Bladder microvascular endothelial cell (primary cell): Measurements from ENCODE around the gene LRRC36. TPM values are rescaled to one million over a fixed set of nuclear protein-coding genes. Genes with fewer than 3 reads are reported as not detected.

Experiments used
- total RNA-seq: library from RNA; depleted of rRNA; stranded (reverse); fragments of >200 nt; gene quantifications from 2 replicates; pipeline ENCODE4 v1.2.3, GENCODE V29; 2014

The LRRC36 gene
- total RNA-seq, result under 0.01 and 0.38 TPM in 2 replicates

GRCh38 chr16:67326472-67327309 is at the start of gene LRRC36, which contains the start of gene KCTD19:
Gene LRRC36, plus strand, starts transcription at chr16:67326815. Its CDS starts 48 bp downstream, at chr16:67326863.
Gene KCTD19, minus strand, starts transcription at chr16:67326741. Its CDS starts 34 bp downstream, at chr16:67326707.

GRCh38 chr16:67279296-67280089 is 47.1 kb upstream of the LRRC36 start, which contains the start of gene PLEKHG4:
Gene PLEKHG4, plus strand, starts transcription at chr16:67279532. Its CDS starts 513 bp downstream, at chr16:67280045.

GRCh38 chr16:67393111-67393787 is 66.6 kb downstream of the LRRC36 start, which contains the start of gene TPPP3:
Gene TPPP3, minus strand, starts transcription at chr16:67393498. Its CDS starts 2,387 bp downstream, at chr16:67391111.

GRCh38 chr16:67415872-67416793 is 89.5 kb downstream of the LRRC36 start, which contains the start of gene ZDHHC1:
Gene ZDHHC1, minus strand, starts transcription at chr16:67416477. Its CDS starts 8,702 bp downstream, at chr16:67407775.

GRCh38 chr16:67430977-67431774 is 104.6 kb downstream of the LRRC36 start, which contains the start of gene HSD11B2:
Gene HSD11B2, plus strand, starts transcription at chr16:67431121. Its CDS starts 128 bp downstream, at chr16:67431249.

Other genes starting within 250 kb of the LRRC36 start
- 7.9 and 22.1 TPM in 2 replicates for gene PHAF1, start 216.9 kb upstream of the LRRC36 start, total RNA-seq
- gene B3GNT9, start 175.8 kb upstream of the LRRC36 start, total RNA-seq, result 1.3 and 4.0 TPM in 2 replicates
- 12.3 and 15.6 TPM in 2 replicates for gene TRADD, start 166.9 kb upstream of the LRRC36 start, total RNA-seq
- 4.6 and 5.0 TPM in 2 replicates for gene FBXL8, start 166.9 kb upstream of the LRRC36 start, total RNA-seq
- 1.9 and 4.0 TPM in 2 replicates for gene HSF4, start 162.1 kb upstream of the LRRC36 start, total RNA-seq
- 6.8 and 13.5 TPM in 2 replicates for gene NOL3, start 156.3 kb upstream of the LRRC36 start, total RNA-seq
- 7.8 and 18.3 TPM in 2 replicates for gene MATCAP1, start 142.9 kb upstream of the LRRC36 start, total RNA-seq
- 12.8 and 28.3 TPM in 2 replicates for gene EXOC3L1, start 136.7 kb upstream of the LRRC36 start, total RNA-seq
- gene E2F4, start 134.7 kb upstream of the LRRC36 start, total RNA-seq, result 45.2 and 81.6 TPM in 2 replicates
- gene ELMO3, start 127.7 kb upstream of the LRRC36 start, total RNA-seq, result 1.3 and 1.4 TPM in 2 replicates
- gene TMEM208, start 99.7 kb upstream of the LRRC36 start, total RNA-seq, result 20.3 and 21.5 TPM in 2 replicates
- gene FHOD1, start 79.3 kb upstream of the LRRC36 start, total RNA-seq, result 17.5 and 26.0 TPM in 2 replicates
- gene SLC9A5, start 77.8 kb upstream of the LRRC36 start, total RNA-seq, result 0.32 and 0.82 TPM in 2 replicates
- 7.0 and 11.4 TPM in 2 replicates for gene PLEKHG4, start 47.3 kb upstream of the LRRC36 start, total RNA-seq
- 0.16 TPM in 1 of 2 replicates, not detected in the other for gene KCTD19, start 74 bp upstream of the LRRC36 start, total RNA-seq
- 0.13 TPM in 1 of 2 replicates, not detected in the other for gene TPPP3, start 66.7 kb downstream of the LRRC36 start, total RNA-seq
- 2.8 and 5.6 TPM in 2 replicates for gene ZDHHC1, start 89.7 kb downstream of the LRRC36 start, total RNA-seq
- gene HSD11B2, start 104.3 kb downstream of the LRRC36 start, total RNA-seq, result 0.16 and 0.38 TPM in 2 replicates
- gene ATP6V0D1, start 154.3 kb downstream of the LRRC36 start, total RNA-seq, result 72.7 and 134 TPM in 2 replicates
- not detected in 2 replicates for gene AGRP, start 156.7 kb downstream of the LRRC36 start, total RNA-seq
- gene RIPOR1, start 202.0 kb downstream of the LRRC36 start, total RNA-seq, result 45.2 and 144 TPM in 2 replicates
- gene CTCF, start 235.7 kb downstream of the LRRC36 start, total RNA-seq, result 20.1 and 28.3 TPM in 2 replicates